H1 (cell line): Measurements from ENCODE around the gene DOC2A. TPM values are rescaled to one million over a fixed set of nuclear protein-coding genes. Genes with fewer than 3 reads are reported as not detected.

Source experiments
- CTCF ChIA-PET: fragments of 300-600 bp; sonication (Branson Sonifier 250); formaldehyde crosslinking; loops from one replicate; lab custom pipeline; 2021; ENCODE audit not compliant: partially characterized antibody; lab: Charles Lee
- POLR2A ChIA-PET: fragments of 300-600 bp; sonication (Branson Sonifier 250); formaldehyde crosslinking; loops from one replicate; lab custom pipeline; 2021; ENCODE audit warnings: inconsistent platforms; ENCODE audit not compliant: partially characterized antibody; lab: Charles Lee
- DNase-seq, 2 experiments: peaks; one replicate each; pipeline versions ENCODE4 v3.0.0 to v3.0.0-alpha.2; 2010 to 2022; ENCODE audit warnings: low spot score in 2 of 2, low read depth in 1 of 2, mixed read lengths in 1 of 2
- FAIRE-seq: peaks from 2 replicates; lab custom pipeline; 2011; peaks lifted over from hg19 to GRCh38; lab: Jason Lieb, UNC
- H2AFZ ChIP-seq: 2 replicates; pipeline ENCODE4 v1.8.1; 2012; ENCODE audit warnings: low read length, inconsistent platforms
- H2AK5ac ChIP-seq: 2 replicates; pipeline ENCODE4 v1.6.1; 2013; ENCODE audit warnings: low read depth, low read length
- H2BK120ac ChIP-seq: replicated peaks from 2 replicates; pipeline ENCODE3; 2013; ENCODE audit warnings: low read depth, low read length, inconsistent platforms
- H2BK12ac ChIP-seq: 2 replicates; pipeline ENCODE4 v1.6.1; 2013; ENCODE audit warnings: low read depth, low read length
- H2BK15ac ChIP-seq: 2 replicates; pipeline ENCODE4 v1.6.1; 2013; ENCODE audit warnings: low read length
- H2BK20ac ChIP-seq: 2 replicates; pipeline ENCODE4 v1.6.1; 2013; ENCODE audit warnings: low read length
- H2BK5ac ChIP-seq: 2 replicates; pipeline ENCODE4 v1.6.1; 2013; ENCODE audit warnings: low read depth, low read length
- H3K14ac ChIP-seq: 2 replicates; pipeline ENCODE4 v1.6.1; 2013; ENCODE audit warnings: inconsistent platforms; ENCODE audit not compliant: insufficient read length
- H3K18ac ChIP-seq: 2 replicates; pipeline ENCODE4 v1.6.1; 2013; ENCODE audit warnings: low read length; ENCODE audit errors: extremely low read depth
- H3K23ac ChIP-seq: 2 replicates; pipeline ENCODE4 v1.6.1; 2013; ENCODE audit warnings: inconsistent platforms; ENCODE audit not compliant: insufficient read length
- H3K23me2 ChIP-seq: 2 replicates; pipeline ENCODE4 v1.6.1; 2013; ENCODE audit warnings: low read depth, low read length
- H3K27ac ChIP-seq: 2 replicates; pipeline ENCODE4 v1.6.1; 2011; ENCODE audit warnings: low read depth, low read length, inconsistent platforms
- H3K27me3 ChIP-seq, 4 experiments: replicated peaks in 1 of 4; 1 replicate in 1 of 4; 2 replicates in 3 of 4; pipeline versions ENCODE4 v1.6.1 to v1.8.1; 2011 to 2013; ENCODE audit warnings: low read length in 3 of 4, mild to moderate bottlenecking in 3 of 4, inconsistent platforms in 2 of 4, mixed read lengths in 2 of 4, moderate library complexity in 1 of 4; ENCODE audit not compliant: control insufficient read depth in 3 of 4, insufficient read depth in 3 of 4; ENCODE audit errors: extremely low read depth in 1 of 4
- H3K36me3 ChIP-seq, 4 experiments: 2 replicates each; pipeline versions ENCODE4 v1.6.1 to v1.8.1; 2011 to 2013; ENCODE audit warnings: mild to moderate bottlenecking in 4 of 4, low read length in 3 of 4, moderate library complexity in 2 of 4, control low read depth in 1 of 4, inconsistent platforms in 1 of 4; ENCODE audit not compliant: insufficient read depth in 4 of 4, control insufficient read depth in 2 of 4
- H3K4ac ChIP-seq: replicated peaks from 2 replicates; pipeline ENCODE3; 2013; ENCODE audit warnings: low read length, low read depth, mixed read lengths, inconsistent platforms; ENCODE audit not compliant: insufficient read length
- H3K4me1 ChIP-seq, 4 experiments: replicated peaks in 1 of 4; 1 replicate in 1 of 4; 2 replicates in 3 of 4; pipeline versions ENCODE4 v1.6.1 to v1.8.1; 2011 to 2013; ENCODE audit warnings: low read length in 3 of 4, inconsistent platforms in 2 of 4, mixed read lengths in 1 of 4; ENCODE audit not compliant: insufficient read depth in 4 of 4, control insufficient read depth in 3 of 4
- H3K4me2 ChIP-seq, 2 experiments: 2 replicates each; pipeline versions ENCODE4 v1.6.1 to v1.8.1; 2011 to 2013; ENCODE audit warnings: low read depth in 2 of 2, low read length in 2 of 2, control low read depth in 1 of 2, inconsistent platforms in 1 of 2, mild to moderate bottlenecking in 1 of 2; ENCODE audit not compliant: insufficient read depth in 1 of 2
- H3K4me3 ChIP-seq, 4 experiments: fragments of 200-600, 300-600 bp in 1 of 4; sonication (generic), shearing (Covaris generic), sonication (Bioruptor Twin) in 1 of 4; 2 replicates each; pipeline versions ENCODE4 v1.5.1 to v1.8.1; 2011 to 2016; ENCODE audit warnings: low read length in 4 of 4, low read depth in 3 of 4, control low read depth in 2 of 4, inconsistent platforms in 2 of 4, mild to moderate bottlenecking in 2 of 4, mixed read lengths in 1 of 4, moderate library complexity in 1 of 4; ENCODE audit not compliant: insufficient read depth in 2 of 4; ENCODE audit errors: extremely low read depth in 1 of 4
- H3K56ac ChIP-seq: replicated peaks from 2 replicates; pipeline ENCODE3; 2013; ENCODE audit warnings: low read depth, mild to moderate bottlenecking, mixed read lengths, low read length, inconsistent platforms; ENCODE audit not compliant: insufficient read length
- H3K79me1 ChIP-seq: 2 replicates; pipeline ENCODE4 v1.6.1; 2013; ENCODE audit warnings: low read depth, low read length, control low read depth
- H3K79me2 ChIP-seq, 2 experiments: 2 replicates each; pipeline versions ENCODE4 v1.6.1 to v1.8.1; 2012 to 2013; ENCODE audit warnings: low read length in 2 of 2, mild to moderate bottlenecking in 2 of 2, inconsistent platforms in 1 of 2; ENCODE audit not compliant: insufficient read depth in 2 of 2, control insufficient read depth in 1 of 2
- H3K9ac ChIP-seq, 4 experiments: replicated peaks in 1 of 4; 1 replicate in 1 of 4; 2 replicates in 3 of 4; pipeline versions ENCODE4 v1.6.1 to v1.8.1; 2011 to 2013; ENCODE audit warnings: low read depth in 3 of 4, low read length in 3 of 4, control low read depth in 2 of 4, mild to moderate bottlenecking in 2 of 4, moderate library complexity in 2 of 4, inconsistent platforms in 1 of 4; ENCODE audit errors: extremely low read depth in 1 of 4
- H3K9me3 ChIP-seq, 2 experiments: 2 replicates each; pipeline versions ENCODE4 v1.6.1 to v1.8.1; 2012 to 2013; ENCODE audit warnings: mild to moderate bottlenecking in 2 of 2, moderate library complexity in 2 of 2, control low read depth in 1 of 2, inconsistent platforms in 1 of 2, low read depth in 1 of 2, low read length in 1 of 2, mixed read lengths in 1 of 2; ENCODE audit not compliant: insufficient read depth in 2 of 2
- H4K20me1 ChIP-seq, 2 experiments: replicated peaks in 1 of 2; 2 replicates each; pipeline versions ENCODE3 to v1.8.1; 2011 to 2013; ENCODE audit warnings: inconsistent platforms in 2 of 2, low read length in 2 of 2, mild to moderate bottlenecking in 1 of 2; ENCODE audit not compliant: insufficient read depth in 2 of 2, control insufficient read depth in 1 of 2
- H4K5ac ChIP-seq: 2 replicates; pipeline ENCODE4 v1.6.1; 2013; ENCODE audit warnings: low read length, low read depth, mixed read lengths, inconsistent platforms; ENCODE audit not compliant: insufficient read length
- H4K8ac ChIP-seq: 2 replicates; pipeline ENCODE4 v1.8.0; 2013; ENCODE audit warnings: mild to moderate bottlenecking, moderate library complexity, low read length, inconsistent platforms; ENCODE audit not compliant: insufficient read depth; ENCODE audit errors: extremely low read depth
- H4K91ac ChIP-seq: replicated peaks from 2 replicates; pipeline ENCODE3; 2013; ENCODE audit warnings: low read length, mixed read lengths, inconsistent platforms; ENCODE audit not compliant: insufficient read length
- BACH1 ChIP-seq: IDR thresholded peaks from 2 replicates; pipeline ENCODE4 v1.6.1; 2012; ENCODE audit warnings: low read length, improper control_type of control experiment
- WGBS, 2 experiments: shearing (Covaris generic) in 1 of 2; methylation state at CpG; one replicate each; pipeline versions ENCODE4 v1.1.6 to v1.1.7; 2013 to 2015; ENCODE audit warnings: low lambda C conversion rate in 2 of 2, mixed read lengths in 2 of 2, inconsistent platforms in 1 of 2, low coverage in 1 of 2, missing lambda C conversion rate in 1 of 2; ENCODE audit not compliant: insufficient replicate concordance in 2 of 2, insufficient coverage in 1 of 2, insufficient read length in 1 of 2; ENCODE audit errors: extremely low coverage in 1 of 2, missing lambda C conversion rate in 1 of 2; 5-methylcytosine and 5-hydroxymethylcytosine counted together
- polyA plus RNA-seq, 7 experiments: library from polyadenylated mRNA; depleted of rRNA in 3 of 7; stranded (reverse) in 5 of 7; unstranded in 2 of 7; fragments of >200 nt in 5 of 7; fragments of 200-250 nt in 2 of 7; gene quantifications; 1 replicate in 5 of 7; 2 replicates in 1 of 7; 4 replicates in 1 of 7; pipeline versions ENCODE4 v1.2.1 to v1.2.3, GENCODE V29; 2011 to 2013; ENCODE audit warnings: missing spikeins in 2 of 7, mixed read lengths in 2 of 7
- total RNA-seq: library from RNA; stranded (reverse); fragmentation: NEBNext Ultra II Directional; extraction: Animal tissue kit (Norgen Biotek cat#: 25700); gene quantifications from 2 replicates; pipeline ENCODE4 v1.2.1, GENCODE V29; 2021
- TF ChIP-seq, protein P1 (sequence below), 3 experiments: IDR thresholded peaks; 1 replicate in 2 of 3; 2 replicates in 1 of 3; pipeline versions ENCODE4 v1.5.1 to v1.6.1; 2011; ENCODE audit warnings: low read length in 3 of 3, mild to moderate bottlenecking in 3 of 3, inconsistent platforms in 2 of 3, low read depth in 1 of 3, moderate library complexity in 1 of 3; ENCODE audit not compliant: insufficient read depth in 1 of 3; ENCODE audit errors: control extremely low read depth in 1 of 3

Gene DOC2A
- total and polyA plus RNA-seq, 2 of the 8 experiments (the other 6 are each of a cell fraction or from before 2014, with no cell fraction given), result 13.9 to 20.7 TPM

DNA sequence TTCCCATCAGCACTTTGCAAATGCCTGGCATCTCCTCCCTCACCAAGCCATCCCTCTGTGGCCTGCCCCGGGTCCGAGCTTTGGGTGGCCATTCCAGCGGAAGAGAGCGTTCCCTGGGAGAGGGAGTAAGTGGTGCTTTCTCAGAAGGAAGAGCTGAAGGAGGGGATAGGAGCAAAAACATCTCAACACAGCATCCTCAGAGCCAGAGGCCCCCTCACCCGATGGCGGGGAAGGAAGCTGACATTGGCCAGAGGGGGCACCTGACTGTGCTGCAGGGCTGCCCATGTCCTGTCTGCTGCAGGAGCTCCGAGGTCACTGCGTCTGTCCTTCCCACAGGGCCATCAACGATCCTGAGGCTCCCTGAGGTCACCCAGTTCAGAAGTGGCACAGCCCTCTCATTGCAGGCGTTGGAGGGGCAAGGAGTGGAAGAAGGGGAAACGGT lies 20.7 kb upstream of the DOC2A start:
- Histone ChIP-seq H3K18ac (peak overlapping the region; percentile 96), H3K4ac (peak overlapping the region; percentile 28), H3K4me2 (peak overlapping the region; percentile 76 to 84), H3K56ac (no peak overlapping the region), H2BK120ac (no peak overlapping the region), H3K79me2 (no peaks in the 10 kb centered on the region), H4K5ac (no peak overlapping the region), H3K27me3 (peaks cover 0 to 14% (median 5%) of the 10 kb centered on the region in 4 experiments; a peak in 2 of 7 replicates), H4K8ac (no peak overlapping the region; the same call in 1 of the 2 replicates), H3K9me3 (no peaks in the 10 kb centered on the region), H3K23ac (no peak overlapping the region), H3K23me2 (peaks cover 10% of the 10 kb centered on the region; the same call in 1 of the 2 replicates), H2AFZ (0 out of 2 replicates have a peak overlapping the region, but pooled peaks have one; percentile 21), H3K4me1 (peaks cover 0 to 26% (median 19%) of the 10 kb centered on the region in 4 experiments; a peak in 6 of 7 replicates), H2AK5ac (no peak overlapping the region; the same call in 1 of the 2 replicates), H3K79me1 (peaks cover 5% of the 10 kb centered on the region; the same call in 1 of the 2 replicates), H3K14ac (no peak overlapping the region), H3K4me3 (peak overlapping the region; percentile 43 to 90 (median 54)), H3K27ac (no peak overlapping the region), H2BK5ac (peak overlapping the region; percentile 56; the same call in 1 of the 2 replicates), H2BK20ac (peak overlapping the region; percentile 99), H2BK15ac (peak overlapping the region; percentile 95; the same call in 1 of the 2 replicates), H2BK12ac (peak overlapping the region; percentile 75; the same call in 1 of the 2 replicates), H4K91ac (peak overlapping the region; percentile 17), H3K9ac (no peak overlapping the region), H4K20me1 (peaks cover 12 to 16% of the 10 kb centered on the region in 2 experiments), H3K36me3 (peaks cover 0 to 3% (median 0%) of the 10 kb centered on the region in 4 experiments; a peak in 1 of 8 replicates)
- ChIA-PET POLR2A (interaction anchor here (0.6 to 4.2 kb wide), 24 partner anchors 9 to 331 kb away, joined by 3 to 25 read pairs (median 4); partner anchors contain the start of genes ALDOA, ASPHD1, CDIPT and DOC2A), CTCF (interaction anchor here (0.6 to 3.0 kb wide), 50 partner anchors 9 to 388 kb away, joined by 3 to 25 read pairs (median 6); partner anchors contain the start of genes ASPHD1, C16orf92, KCTD13 and PAGR1)
- 15% methylated on average over 11 of the region's 11 CpGs; no CpG with 5 or more reads in 1 of the 2 experiments for WGBS, 2 experiments
- DNase-seq, result peak in 1 of 2 experiments; percentile 68
- no peak for TF ChIP-seq BACH1
- TF ChIP-seq, protein P1, sequence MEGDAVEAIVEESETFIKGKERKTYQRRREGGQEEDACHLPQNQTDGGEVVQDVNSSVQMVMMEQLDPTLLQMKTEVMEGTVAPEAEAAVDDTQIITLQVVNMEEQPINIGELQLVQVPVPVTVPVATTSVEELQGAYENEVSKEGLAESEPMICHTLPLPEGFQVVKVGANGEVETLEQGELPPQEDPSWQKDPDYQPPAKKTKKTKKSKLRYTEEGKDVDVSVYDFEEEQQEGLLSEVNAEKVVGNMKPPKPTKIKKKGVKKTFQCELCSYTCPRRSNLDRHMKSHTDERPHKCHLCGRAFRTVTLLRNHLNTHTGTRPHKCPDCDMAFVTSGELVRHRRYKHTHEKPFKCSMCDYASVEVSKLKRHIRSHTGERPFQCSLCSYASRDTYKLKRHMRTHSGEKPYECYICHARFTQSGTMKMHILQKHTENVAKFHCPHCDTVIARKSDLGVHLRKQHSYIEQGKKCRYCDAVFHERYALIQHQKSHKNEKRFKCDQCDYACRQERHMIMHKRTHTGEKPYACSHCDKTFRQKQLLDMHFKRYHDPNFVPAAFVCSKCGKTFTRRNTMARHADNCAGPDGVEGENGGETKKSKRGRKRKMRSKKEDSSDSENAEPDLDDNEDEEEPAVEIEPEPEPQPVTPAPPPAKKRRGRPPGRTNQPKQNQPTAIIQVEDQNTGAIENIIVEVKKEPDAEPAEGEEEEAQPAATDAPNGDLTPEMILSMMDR (IDR thresholded peaks at IDR 0.05; ENCODE audit: control extremely low read depth in 1 of 3, insufficient read depth in 1 of 3, low read depth in 1 of 3, low read length in 3 of 3), result peak in 2 of 3 experiments; percentile 3 to 18; a peak in 2 of 4 replicates
- no peak for FAIRE-seq
